ENCODE results near the gene LGI4.

Gene LGI4

GRCh38 chr19:35127871-35128270 lies 7.0 kb downstream of the LGI4 start:
- no peak for TF ChIP-seq CTCF (IDR thresholded peaks at IDR 0.05)

DNA sequence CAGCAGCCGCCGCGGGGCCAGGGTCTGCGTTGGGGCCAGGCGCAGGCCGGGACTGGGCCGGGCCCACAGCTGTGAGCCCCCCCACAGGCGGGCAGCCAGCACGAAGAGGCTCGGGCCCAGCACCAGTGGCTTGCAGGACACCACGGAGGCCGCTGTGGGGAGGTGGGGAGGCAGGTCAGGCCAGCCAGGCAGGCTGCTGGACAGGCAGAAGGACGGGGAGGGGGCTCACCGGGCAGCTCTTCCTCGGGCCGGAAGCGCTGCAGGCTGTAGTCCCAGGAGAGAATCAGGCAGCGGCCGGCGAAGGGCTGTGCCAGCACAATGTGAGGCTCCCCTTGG lies 8.3 kb downstream of the LGI4 start:
- TF ChIP-seq CTCF (IDR thresholded peaks at IDR 0.05), result no peak

DNA sequence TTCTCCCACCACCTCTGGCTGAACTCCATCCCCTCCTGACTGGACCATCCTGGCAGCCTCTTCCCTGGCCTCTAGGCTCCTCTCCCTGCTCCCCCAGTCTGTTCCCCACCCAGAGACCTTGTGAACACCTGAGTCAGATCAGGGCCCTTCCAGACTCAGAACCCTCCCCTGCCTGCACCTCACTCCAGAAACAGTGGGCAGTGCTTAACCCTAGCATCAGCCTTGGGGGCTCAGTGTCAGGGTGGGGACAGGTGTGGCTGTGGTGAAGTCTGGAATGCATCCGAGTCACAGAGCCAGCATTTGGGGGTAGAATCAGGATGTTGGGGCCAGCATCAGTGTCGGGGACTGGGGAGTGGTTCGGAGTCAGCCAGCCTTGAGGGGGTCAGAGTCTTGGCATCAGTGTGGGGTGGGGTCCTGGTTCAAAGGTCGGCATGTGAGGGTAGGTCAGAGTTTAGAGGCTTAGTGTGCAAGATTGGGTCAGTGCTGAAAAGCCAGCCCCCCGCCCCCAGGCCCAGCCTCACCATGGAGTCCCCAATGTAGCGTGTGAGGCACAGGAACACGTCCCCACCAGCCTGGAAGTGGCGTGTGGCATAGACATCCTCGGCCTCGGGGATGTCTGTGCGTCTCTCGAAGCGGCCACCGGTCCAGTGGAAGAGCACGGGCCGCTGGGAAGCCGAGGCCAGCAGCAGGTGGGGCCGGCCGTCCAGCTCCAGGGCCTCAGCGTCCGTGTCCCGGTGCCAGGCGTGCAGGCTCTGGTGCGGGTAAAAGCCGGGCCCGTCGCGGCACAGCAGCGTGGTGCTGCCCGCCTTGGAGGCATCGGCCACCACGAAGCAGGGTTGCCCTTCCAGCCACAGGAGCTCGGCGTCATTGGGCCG lies 8.9 kb downstream of the LGI4 start:
- TF ChIP-seq CTCF (IDR thresholded peaks at IDR 0.05), result no peak

GRCh38 chr19:35125270-35125717 lies 9.6 kb downstream of the LGI4 start:
- no peak for TF ChIP-seq CTCF (IDR thresholded peaks at IDR 0.05)

GRCh38 chr19:35124098-35125060 lies 10.5 kb downstream of the LGI4 start:
- no peak for TF ChIP-seq CTCF (IDR thresholded peaks at IDR 0.05)

GRCh38 chr19:35123573-35123972 lies 11.3 kb downstream of the LGI4 start:
- TF ChIP-seq CTCF (IDR thresholded peaks at IDR 0.05), result no peak

DNA sequence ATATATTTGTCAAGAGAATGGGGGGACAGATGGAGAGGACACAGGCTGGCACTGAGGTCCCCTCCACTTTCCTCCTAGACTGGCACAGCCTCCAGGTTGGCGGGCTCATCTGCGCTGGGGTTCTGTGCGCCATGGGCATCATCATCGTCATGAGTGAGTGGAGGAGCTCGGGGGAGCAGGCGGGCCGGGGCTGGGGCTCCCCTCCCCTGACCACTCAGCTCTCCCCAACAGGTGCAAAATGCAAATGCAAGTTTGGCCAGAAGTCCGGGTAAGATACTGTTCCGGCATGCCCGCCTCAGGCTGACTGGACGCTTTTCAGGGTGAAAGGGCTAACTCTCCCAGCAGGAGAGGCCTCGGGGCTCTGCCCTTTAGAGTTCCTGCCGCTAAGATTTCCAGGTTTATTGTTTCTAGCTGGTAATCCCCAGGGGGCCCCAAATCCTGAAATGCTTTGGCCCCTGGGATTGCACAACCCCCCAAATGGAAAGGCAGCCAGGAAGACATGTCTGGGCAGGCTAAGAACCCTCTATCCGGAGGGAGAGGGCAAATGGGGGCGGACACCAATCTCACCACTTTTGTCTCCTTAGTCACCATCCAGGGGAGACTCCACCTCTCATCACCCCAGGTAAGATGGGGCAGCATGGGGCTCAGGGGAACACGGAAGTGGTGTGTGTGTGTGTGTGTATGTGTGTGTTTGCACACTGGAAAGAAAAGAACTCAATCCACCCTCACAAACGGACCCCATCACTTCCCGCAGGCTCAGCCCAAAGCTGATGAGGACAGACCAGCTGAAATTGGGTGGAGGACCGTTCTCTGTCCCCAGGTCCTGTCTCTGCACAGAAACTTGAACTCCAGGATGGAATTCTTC lies 11.9 kb downstream of the LGI4 start:
- TF ChIP-seq CTCF (IDR thresholded peaks at IDR 0.05), result no peak
